ENCODE measurements around the gene UTS2B.

UTS2B gene

GRCh38 chr3:191236646-191237045 is 93.7 kb downstream of the UTS2B start:
- no peak for DNase-seq

DNA sequence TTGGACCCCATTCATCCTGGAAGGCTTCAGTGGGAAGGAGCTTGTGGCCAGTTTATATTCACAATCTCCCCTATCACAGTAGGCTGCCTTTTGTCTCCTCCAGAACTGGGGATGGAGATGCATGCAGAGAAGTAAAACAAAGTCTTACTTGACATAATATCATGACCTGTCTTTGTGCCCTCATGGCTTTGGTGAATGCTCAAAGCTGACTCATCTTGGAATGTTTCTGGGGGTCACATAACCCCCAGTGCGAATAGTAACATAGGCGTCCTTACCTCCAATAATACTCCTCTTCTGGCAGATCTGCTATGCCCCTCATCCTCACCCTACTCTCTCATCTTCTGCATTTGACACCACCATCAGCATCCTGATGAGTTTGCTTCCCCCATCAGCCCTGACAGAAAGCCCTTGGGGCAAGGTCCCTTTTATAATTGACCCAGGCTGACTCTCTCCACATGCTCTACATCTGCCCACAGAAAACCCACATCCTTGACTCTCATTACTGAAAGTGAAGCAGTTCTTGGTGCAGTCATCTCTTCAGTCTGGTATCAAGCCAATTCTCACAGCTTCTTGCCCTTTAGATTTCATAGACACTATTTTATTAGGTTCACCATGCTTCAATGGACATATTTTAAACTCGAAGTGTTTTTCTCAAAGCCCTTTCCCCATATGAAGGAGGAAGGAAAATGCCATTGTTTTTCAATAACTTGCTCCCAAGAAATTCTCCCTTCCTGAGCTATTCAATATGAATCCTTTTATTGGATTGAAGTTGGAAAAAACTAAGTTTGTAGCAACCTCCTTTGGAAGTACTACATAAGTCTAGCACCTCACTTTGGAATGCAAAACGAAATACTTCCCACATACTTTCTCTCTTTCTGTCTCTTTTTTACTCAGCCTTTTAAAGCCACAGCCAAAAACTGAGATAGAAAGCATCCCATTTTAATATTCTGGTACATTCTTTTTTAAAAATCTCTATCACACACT is 94.7 kb downstream of the UTS2B start:
- DNase-seq = no peak

- no peak for DNase-seq
Measured at GRCh38 chr3:191234216-191234615, 96.1 kb downstream of the UTS2B start.

GRCh38 chr3:191227541-191227940 is 102.8 kb downstream of the UTS2B start:
- no peak for DNase-seq

GRCh38 chr3:191221638-191222037 is 108.7 kb downstream of the UTS2B start:
- no peak for DNase-seq

DNA sequence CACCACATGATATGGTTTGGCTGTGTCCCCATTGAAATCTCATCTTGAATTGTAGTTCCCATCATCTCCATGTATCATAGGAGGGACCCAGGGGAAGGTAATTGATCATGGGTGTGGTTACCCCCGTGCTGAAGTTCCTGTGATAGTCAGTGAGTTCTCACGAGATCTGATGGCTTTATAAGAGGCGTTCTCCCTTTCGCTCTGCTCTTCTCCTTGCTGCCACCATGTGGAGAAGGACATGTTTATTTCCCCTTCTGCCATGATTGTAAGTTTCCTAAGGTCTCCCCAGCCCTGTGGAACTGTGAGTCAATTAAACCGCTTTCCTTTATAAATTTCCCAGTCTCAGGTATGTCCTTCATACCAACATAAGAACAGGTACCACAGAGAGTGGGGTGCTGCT is 109.4 kb downstream of the UTS2B start:
- no peak for DNase-seq

DNA sequence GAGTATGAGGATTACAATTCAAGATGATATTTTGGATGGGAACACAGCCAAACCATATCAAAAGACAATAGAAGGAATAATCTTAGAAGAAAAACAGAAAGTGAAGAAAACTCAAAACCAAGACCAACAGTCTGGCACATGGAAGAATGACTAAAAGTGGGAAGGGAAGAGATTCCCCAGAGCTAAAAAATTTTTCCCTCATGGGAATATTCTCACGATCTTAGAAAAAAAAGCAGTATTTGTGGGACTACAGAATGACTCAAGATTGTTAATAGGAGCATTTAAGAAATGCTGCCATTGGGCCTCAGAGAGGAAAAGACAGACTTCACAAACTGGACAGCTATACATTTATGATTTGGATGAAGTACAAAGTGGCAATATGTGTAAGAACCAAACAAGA is 113.0 kb downstream of the UTS2B start:
- DNase-seq = no peak
